Tibial artery (tissue), 4 donors: ENCODE measurements around the gene DBF4B.
"Not testable (repeated sequence)": the region's sequence is repeated elsewhere in the genome, so short reads cannot be mapped to it uniquely, and the experiment has no call there.

Source experiments
- DNase-seq, 2 donors: peaks; one replicate each; pipeline ENCODE4 v3.0.0-alpha.2; 2019
- H3K27ac ChIP-seq, 2 donors: fragments of 200-600 bp; sonication (generic) in 1 of 2; 1 replicate in 1 of 2; 2 replicates in 1 of 2; pipeline ENCODE4 v1.5.1; 2018 to 2019; ENCODE audit warnings: mild to moderate bottlenecking in 1 of 2
- H3K27me3 ChIP-seq, 2 donors: fragments of 200-600 bp; sonication (generic) in 1 of 2; one replicate each; pipeline versions ENCODE4 v1.5.1 to v1.6.0; 2016 to 2019
- H3K36me3 ChIP-seq, 3 donors: fragments of 200-600 bp; sonication (generic) in 2 of 3; one replicate each; pipeline ENCODE4 v1.5.1; 2016 to 2019; ENCODE audit warnings: mild to moderate bottlenecking in 2 of 3
- H3K4me1 ChIP-seq, 4 donors: fragments of 200-600 bp; sonication (generic) in 2 of 4; 1 replicate in 3 of 4; 2 replicates in 1 of 4; pipeline ENCODE4 v1.5.1; 2016 to 2019
- H3K4me3 ChIP-seq, 2 donors: fragments of 200-600 bp; sonication (generic) in 1 of 2; 1 replicate in 1 of 2; 2 replicates in 1 of 2; pipeline ENCODE4 v1.5.1; 2018 to 2019; ENCODE audit warnings: mild to moderate bottlenecking in 2 of 2
- H3K9me3 ChIP-seq, 3 donors: fragments of 200-600 bp; sonication (generic) in 1 of 3; one replicate each; pipeline ENCODE4 v1.5.1; 2016 to 2019
- CTCF ChIP-seq, 2 experiments: fragments of 200-600 bp in 1 of 2; fragments of 450-650 bp in 1 of 2; IDR thresholded peaks; one replicate each; pipeline ENCODE4 v1.5.1; 2017 to 2019; ENCODE audit warnings: antibody characterized with exemption in 2 of 2, mild to moderate bottlenecking in 1 of 2, moderate library complexity in 1 of 2
- intact Hi-C: fragments of 100-400 bp; cut with DNase I; formaldehyde crosslinking; loops from one replicate; pipeline ENCODE4 v1.15.0; 2023; ENCODE audit warnings: low total_unique reads

DBF4B gene

DNA sequence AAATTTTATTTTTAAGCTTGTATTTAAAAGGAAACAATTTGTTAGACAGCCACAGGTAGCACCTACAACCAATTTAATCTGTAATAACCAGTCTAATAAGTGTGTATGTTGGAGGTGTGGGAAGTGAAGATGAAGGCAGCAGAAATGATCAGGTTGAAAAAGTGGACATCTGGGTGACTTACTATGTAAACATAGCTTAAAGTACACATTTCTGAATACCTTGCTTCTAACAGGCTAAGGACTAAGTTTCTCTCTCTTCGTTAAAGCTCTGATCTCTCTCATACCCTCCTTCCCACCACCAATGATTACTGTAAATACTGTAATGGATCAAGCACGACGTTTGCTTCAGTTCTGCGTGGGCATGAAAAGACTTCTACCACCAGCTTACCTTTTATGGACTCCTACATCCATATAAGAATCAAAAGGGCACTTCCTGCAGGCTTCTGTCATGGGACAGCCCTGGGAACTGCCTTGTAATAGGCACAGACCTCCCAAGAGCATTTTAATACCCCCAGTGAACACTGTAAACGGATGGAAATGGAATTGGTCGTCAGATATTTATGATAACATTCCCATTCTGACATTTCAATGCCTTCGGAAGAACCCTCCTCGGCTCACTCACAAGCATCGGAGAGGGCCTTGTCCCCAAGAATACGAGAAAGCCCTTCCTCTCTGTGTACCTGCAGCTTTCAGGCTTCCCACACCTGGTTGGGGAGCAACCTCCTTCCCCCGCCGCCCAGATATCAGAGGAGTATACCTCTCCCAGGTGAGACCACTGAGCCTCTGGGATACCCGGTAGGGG, 19.6 kb upstream of the DBF4B start:
- Histone ChIP-seq H3K4me3 (peak overlapping the region; percentile 72 to 73), H3K36me3 (peaks cover 0 to 8% (median 6%) of the 10 kb centered on the region in 3 donors), H3K27ac (peak overlapping the region; percentile 83 to 84), H3K27me3 (no peaks in the 10 kb centered on the region), H3K9me3 (no peaks in the 10 kb centered on the region), H3K4me1 (peaks cover 0 to 22% (median 17%) of the 10 kb centered on the region in 4 donors)
- intact Hi-C loops = no loop called here
- DNase-seq = no peak
- no peak for TF ChIP-seq CTCF (IDR thresholded peaks at IDR 0.05)

GRCh38 chr17:44689477-44690217, 18.8 kb upstream of the DBF4B start, which contains the start of gene CCDC43:
CCDC43 (minus strand) TSS chr17:44689776; CDS start chr17:44689753, 23 bp downstream.
- Histone ChIP-seq H3K36me3 (peaks cover 0 to under 1% (median 0%) of the 10 kb centered on the region in 3 donors), H3K4me1 (peaks cover 0 to 22% (median 17%) of the 10 kb centered on the region in 4 donors)

GRCh38 chr17:44690746-44691306, 17.6 kb upstream of the DBF4B start:
- DNase-seq, H3K27me3 ChIP-seq, H3K27ac ChIP-seq, intact Hi-C loops, H3K9me3 ChIP-seq, H3K36me3 ChIP-seq, H3K4me3 ChIP-seq: not testable (repeated sequence)
- peaks cover 0 to 22% (median 17%) of the 10 kb centered on the region in 4 donors for H3K4me1 ChIP-seq

More at GRCh38 chr17:44689477-44690217, 18.8 kb upstream of the DBF4B start, which contains the start of gene CCDC43:
- DNase-seq = peak; percentile 86 to 91
- intact Hi-C loops = no loop called here
- Histone ChIP-seq H3K27me3 (no peaks in the 10 kb centered on the region), H3K9me3 (no peaks in the 10 kb centered on the region), H3K27ac (peak within 1 kb of the TSS; percentile 83 to 84), H3K4me3 (peak within 1 kb of the TSS; percentile 72 to 73)
- TF ChIP-seq CTCF (IDR thresholded peaks at IDR 0.05) = no peak

DNA sequence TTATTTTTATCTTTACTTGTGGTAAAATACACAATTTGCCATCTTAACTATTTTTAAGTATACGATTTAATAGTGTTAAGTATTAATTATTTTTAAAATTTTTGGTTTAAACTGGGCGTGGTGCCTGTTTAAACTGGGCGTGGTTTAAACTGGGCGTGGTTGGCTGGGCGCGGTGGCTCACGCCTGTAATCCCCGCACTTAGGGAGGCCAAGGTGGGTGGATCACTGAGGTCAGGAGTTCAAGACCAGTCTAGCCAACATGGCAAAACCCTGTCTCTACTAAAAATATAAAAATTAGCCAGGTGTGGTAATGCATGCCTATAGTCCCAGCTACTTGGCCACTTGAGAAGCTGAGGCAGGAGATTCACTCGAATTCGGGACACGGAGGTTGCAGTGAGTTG, 14.9 kb upstream of the DBF4B start:
- H3K4me3 ChIP-seq = no peak overlapping the region
- DNase-seq = no peak
- intact Hi-C loops = no loop called here
- peaks cover 0 to 13% (median 12%) of the 10 kb centered on the region in 4 donors for H3K4me1 ChIP-seq
- no peaks in the 10 kb centered on the region for H3K36me3 ChIP-seq
- H3K27me3 ChIP-seq = no peaks in the 10 kb centered on the region
- H3K9me3 ChIP-seq = no peaks in the 10 kb centered on the region
- no peak for TF ChIP-seq CTCF (IDR thresholded peaks at IDR 0.05)
- H3K27ac ChIP-seq = no peak overlapping the region

GRCh38 chr17:44700288-44700687, 8.2 kb upstream of the DBF4B start:
- H3K4me1 ChIP-seq, H3K4me3 ChIP-seq, H3K9me3 ChIP-seq, H3K27me3 ChIP-seq, H3K27ac ChIP-seq, intact Hi-C loops, DNase-seq, H3K36me3 ChIP-seq: not testable (repeated sequence)

DNA sequence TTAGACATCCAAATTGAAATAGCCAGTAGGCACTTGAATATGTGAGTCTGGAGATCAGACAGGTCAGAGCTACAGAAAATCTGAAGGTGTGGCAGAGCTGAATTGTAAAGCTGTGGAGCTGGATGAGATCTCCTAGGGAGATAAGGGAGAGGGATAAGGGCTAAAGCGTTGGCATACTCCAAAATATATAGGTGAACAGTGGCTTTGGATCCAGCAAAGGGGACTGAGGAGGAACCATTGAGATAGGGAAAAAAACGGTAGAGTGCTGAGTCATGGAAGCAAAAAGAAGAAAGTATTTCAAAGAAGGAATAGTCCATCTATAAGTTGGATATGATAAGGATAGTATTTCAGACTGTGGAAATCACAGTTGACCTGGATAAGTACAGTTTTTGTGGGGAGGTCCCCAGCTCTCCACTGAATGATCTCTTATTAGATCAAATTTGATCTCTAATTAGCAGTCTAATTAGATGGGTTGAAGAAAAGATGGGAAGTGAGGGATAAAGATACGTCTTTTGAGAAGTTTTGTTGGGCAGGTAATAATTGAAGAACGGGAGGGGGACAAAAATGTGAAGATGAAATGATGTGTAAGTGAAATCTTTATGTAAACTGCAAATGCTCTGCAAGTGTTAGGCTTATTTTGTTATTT, 587 bp upstream of the DBF4B start:
- intact Hi-C loops = no loop called here
- Histone ChIP-seq H3K27ac (peak overlapping the region; percentile 68 to 69), H3K4me1 (peaks cover 0 to 15% (median 8%) of the 10 kb centered on the region in 4 donors), H3K9me3 (no peaks in the 10 kb centered on the region), H3K27me3 (peaks cover 0 to 5% of the 10 kb centered on the region in 2 donors), H3K36me3 (no peaks in the 10 kb centered on the region), H3K4me3 (peak overlapping the region; percentile 69 to 74)
- DNase-seq = no peak
- TF ChIP-seq CTCF (IDR thresholded peaks at IDR 0.05) = no peak
